Natural killer cell (primary cell): ENCODE results near the gene KCTD16. TPM values are rescaled to one million over a fixed set of nuclear protein-coding genes. Genes with fewer than 3 reads are reported as not detected.

Experiments
- ATAC-seq, 3 donors: fragments of 150-1000 bp in 2 of 3; fragments of 200-7000 bp in 1 of 3; cut with Tn5 transposase; 1 replicate in 1 of 3; 2 replicates in 2 of 3; pipeline ENCODE4 v1.10.0; 2021; ENCODE audit warnings: mild to moderate bottlenecking in 2 of 3, moderate library complexity in 2 of 3
- DNase-seq, 2 donors: peaks; one replicate each; pipeline versions ENCODE4 v3.0.0 to v3.0.0-alpha.2; 2013 to 2021; ENCODE audit warnings: mixed read lengths in 1 of 2
- H3K27ac ChIP-seq: one replicate; pipeline ENCODE4 v1.5.1; 2013; ENCODE audit warnings: mild to moderate bottlenecking, low read length
- H3K27me3 ChIP-seq: one replicate; pipeline ENCODE4 v1.6.1; 2013; ENCODE audit warnings: low read length; ENCODE audit not compliant: control insufficient read depth, insufficient read depth
- H3K36me3 ChIP-seq: one replicate; pipeline ENCODE4 v1.6.1; 2013; ENCODE audit warnings: low read length; ENCODE audit not compliant: control insufficient read depth, insufficient read depth
- H3K4me1 ChIP-seq: one replicate; pipeline ENCODE4 v1.6.1; 2013; ENCODE audit warnings: low read length; ENCODE audit not compliant: control insufficient read depth, insufficient read depth
- H3K4me3 ChIP-seq: one replicate; pipeline ENCODE4 v1.5.1; 2013; ENCODE audit warnings: low read length
- H3K9me3 ChIP-seq: one replicate; pipeline ENCODE4 v1.6.1; 2013; ENCODE audit warnings: low read length; ENCODE audit not compliant: control insufficient read depth, insufficient read depth
- H3K27ac Mint-ChIP-seq, 2 donors: one replicate each; pipeline ENCODE4 v1.8.0; 2022; ENCODE audit warnings: mild to moderate bottlenecking in 2 of 2, mixed read lengths in 2 of 2, moderate library complexity in 1 of 2
- H3K27me3 Mint-ChIP-seq, 2 donors: one replicate each; pipeline ENCODE4 v1.8.0; 2022; ENCODE audit warnings: low read depth in 2 of 2, mixed read lengths in 2 of 2
- H3K36me3 Mint-ChIP-seq: one replicate; pipeline ENCODE4 v1.8.0; 2022; ENCODE audit warnings: mixed read lengths
- H3K4me1 Mint-ChIP-seq, 2 donors: one replicate each; pipeline ENCODE4 v1.8.0; 2022; ENCODE audit warnings: mixed read lengths in 2 of 2
- H3K4me3 Mint-ChIP-seq: one replicate; pipeline ENCODE4 v1.8.0; 2022; ENCODE audit warnings: mild to moderate bottlenecking, moderate library complexity, mixed read lengths
- H3K9me3 Mint-ChIP-seq, 2 donors: one replicate each; pipeline ENCODE4 v1.8.0; 2022; ENCODE audit warnings: mixed read lengths in 2 of 2
- WGBS: methylation state at CpG from one replicate; pipeline ENCODE4 v1.1.7; 2013; ENCODE audit warnings: missing lambda C conversion rate; ENCODE audit not compliant: insufficient coverage; 5-methylcytosine and 5-hydroxymethylcytosine counted together
- intact Hi-C: fragments of 100-400 bp; cut with micrococcal nuclease; formaldehyde crosslinking; loops from one replicate; pipeline ENCODE4 v1.14.2; 2022
- total RNA-seq, 4 donors: library from RNA; stranded (reverse); fragments of 120-200 nt in 1 of 4; gene quantifications; one replicate each; pipeline versions ENCODE4 v1.2.3 to v1.2.4, GENCODE V29; 2013 to 2022
- TF ChIP-seq, protein P1 (sequence below): fragments of 200-600 bp; IDR thresholded peaks from one replicate; pipeline ENCODE4 v1.8.0; 2022; ENCODE audit warnings: antibody characterized with exemption

KCTD16 gene
- total RNA-seq, 3 donors from 2014 or later (not counting 1 experiment from before 2014, with no cell fraction given) = 0.16 TPM; not detected in 2

DNA sequence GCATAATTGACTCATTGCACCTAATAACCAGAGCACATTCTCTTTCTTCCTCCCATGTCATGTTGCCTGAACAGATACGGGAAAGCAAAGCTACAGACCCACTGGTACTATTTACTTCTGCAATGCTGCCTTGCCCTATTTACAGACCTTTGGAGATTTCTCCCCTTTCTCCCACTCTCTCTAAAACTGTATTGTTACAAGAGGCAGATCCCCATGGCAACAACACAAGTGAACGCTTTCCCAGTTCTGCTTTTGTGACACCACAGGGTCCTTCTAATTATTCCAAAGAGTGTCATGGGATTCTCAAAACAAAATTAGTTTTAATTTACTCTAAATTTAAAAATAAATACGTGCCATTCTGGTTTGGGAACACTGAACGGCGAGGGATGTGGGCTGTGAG, 104.7 kb downstream of the KCTD16 start:
- Mint-ChIP-seq H3K27ac (no peak overlapping the region), H3K4me3 (no peak overlapping the region), H3K4me1 (no peaks in the 10 kb centered on the region), H3K9me3 (peaks cover 0 to 4% of the 10 kb centered on the region in 2 donors), H3K36me3 (no peaks in the 10 kb centered on the region), H3K27me3 (no peaks in the 10 kb centered on the region)
- WGBS = 85% methylated on average over 5 of the region's 5 CpGs
- ATAC-seq (no peak), DNase-seq (no peak)
- H3K9me3 ChIP-seq = no peaks in the 10 kb centered on the region
- H3K4me3 ChIP-seq = no peak overlapping the region
- no peaks in the 10 kb centered on the region for H3K27me3 ChIP-seq
- no peak overlapping the region for H3K27ac ChIP-seq
- intact Hi-C loops = no loop called here
- TF ChIP-seq, protein P1, sequence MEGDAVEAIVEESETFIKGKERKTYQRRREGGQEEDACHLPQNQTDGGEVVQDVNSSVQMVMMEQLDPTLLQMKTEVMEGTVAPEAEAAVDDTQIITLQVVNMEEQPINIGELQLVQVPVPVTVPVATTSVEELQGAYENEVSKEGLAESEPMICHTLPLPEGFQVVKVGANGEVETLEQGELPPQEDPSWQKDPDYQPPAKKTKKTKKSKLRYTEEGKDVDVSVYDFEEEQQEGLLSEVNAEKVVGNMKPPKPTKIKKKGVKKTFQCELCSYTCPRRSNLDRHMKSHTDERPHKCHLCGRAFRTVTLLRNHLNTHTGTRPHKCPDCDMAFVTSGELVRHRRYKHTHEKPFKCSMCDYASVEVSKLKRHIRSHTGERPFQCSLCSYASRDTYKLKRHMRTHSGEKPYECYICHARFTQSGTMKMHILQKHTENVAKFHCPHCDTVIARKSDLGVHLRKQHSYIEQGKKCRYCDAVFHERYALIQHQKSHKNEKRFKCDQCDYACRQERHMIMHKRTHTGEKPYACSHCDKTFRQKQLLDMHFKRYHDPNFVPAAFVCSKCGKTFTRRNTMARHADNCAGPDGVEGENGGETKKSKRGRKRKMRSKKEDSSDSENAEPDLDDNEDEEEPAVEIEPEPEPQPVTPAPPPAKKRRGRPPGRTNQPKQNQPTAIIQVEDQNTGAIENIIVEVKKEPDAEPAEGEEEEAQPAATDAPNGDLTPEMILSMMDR = no peak
- H3K36me3 ChIP-seq = no peaks in the 10 kb centered on the region
- no peaks in the 10 kb centered on the region for H3K4me1 ChIP-seq

DNA sequence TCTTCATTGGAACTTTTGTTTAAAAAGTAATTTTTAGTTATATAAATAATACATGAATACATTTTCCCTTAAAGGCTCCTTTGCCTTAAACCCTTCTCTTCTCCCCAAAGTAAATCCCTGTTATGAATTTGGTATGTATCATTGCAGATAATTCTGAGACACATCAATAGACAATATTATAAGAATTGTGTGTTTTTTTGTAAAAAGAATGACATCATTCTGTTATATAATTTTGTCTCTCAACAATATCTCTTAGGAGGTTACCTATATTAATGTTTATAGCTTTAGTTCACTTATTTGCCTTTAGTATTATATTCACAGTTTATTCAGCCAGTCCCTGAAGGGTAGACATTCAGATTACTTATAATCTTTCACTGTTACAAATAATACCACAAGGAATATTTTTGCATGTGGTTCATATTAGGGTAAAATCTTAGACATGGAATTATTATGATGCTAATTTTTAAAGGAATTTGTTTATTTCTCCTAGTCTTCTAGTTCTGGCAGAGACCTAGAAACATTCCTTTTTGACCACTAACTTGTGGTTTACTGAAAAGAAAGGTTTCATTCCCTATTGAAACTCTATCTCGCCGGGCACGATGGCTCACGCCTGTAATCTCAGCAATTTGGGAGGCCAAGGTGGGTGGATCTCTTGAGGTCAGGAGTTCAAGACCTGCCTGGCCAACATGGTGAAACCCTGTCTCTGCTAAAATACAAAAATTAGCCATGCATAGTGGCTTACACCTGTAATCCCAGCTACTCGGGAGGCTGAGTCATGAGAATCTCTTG, 105.6 kb downstream of the KCTD16 start:
- ATAC-seq = no peak
- no peaks in the 10 kb centered on the region for H3K27me3 Mint-ChIP-seq

DNA sequence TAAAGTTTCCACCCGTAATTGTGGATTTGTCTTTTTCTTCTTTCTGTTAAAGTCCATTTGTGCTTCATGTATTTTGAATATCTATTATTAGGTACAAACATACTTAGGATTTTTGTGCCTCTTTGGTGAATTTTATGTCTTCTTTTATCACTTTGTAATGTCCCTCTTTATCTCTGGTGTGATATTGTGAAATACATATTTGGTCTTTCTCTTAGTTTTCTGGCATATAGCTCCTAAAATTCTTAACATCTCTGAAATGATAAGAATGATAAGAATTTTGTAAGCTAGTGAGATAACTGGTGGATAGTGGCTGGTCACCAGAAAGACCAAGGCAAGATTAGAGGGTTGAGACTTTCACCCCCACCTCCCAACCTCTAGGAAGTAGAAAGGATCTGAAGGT, 111.1 kb downstream of the KCTD16 start:
- H3K27me3 Mint-ChIP-seq = no peaks in the 10 kb centered on the region

More for the DNA sequence above, 105.6 kb downstream of the KCTD16 start:
- Mint-ChIP-seq H3K4me1 (no peaks in the 10 kb centered on the region), H3K4me3 (no peak overlapping the region), H3K27ac (no peak overlapping the region), H3K36me3 (no peaks in the 10 kb centered on the region), H3K9me3 (peaks cover 0 to 6% of the 10 kb centered on the region in 2 donors)
- TF ChIP-seq, protein P1 = no peak
- Histone ChIP-seq H3K27me3 (no peaks in the 10 kb centered on the region), H3K36me3 (no peaks in the 10 kb centered on the region), H3K9me3 (no peaks in the 10 kb centered on the region), H3K4me1 (no peaks in the 10 kb centered on the region), H3K27ac (no peak overlapping the region), H3K4me3 (no peak overlapping the region)
- WGBS = 93% methylated on average over 5 of the region's 5 CpGs
- DNase-seq = no peak
- intact Hi-C loops = no loop called here

More for the DNA sequence above, 111.1 kb downstream of the KCTD16 start:
- no peaks in the 10 kb centered on the region for H3K36me3 ChIP-seq
- H3K4me1 ChIP-seq = no peaks in the 10 kb centered on the region
- DNase-seq (no peak), ATAC-seq (no peak)
- H3K27ac ChIP-seq = no peak overlapping the region
- no peaks in the 10 kb centered on the region for H3K36me3 Mint-ChIP-seq
- TF ChIP-seq, protein P1 = no peak
- no peaks in the 10 kb centered on the region for H3K27me3 ChIP-seq
- H3K9me3 ChIP-seq = no peaks in the 10 kb centered on the region
- no peaks in the 10 kb centered on the region for H3K4me1 Mint-ChIP-seq
- no peak overlapping the region for H3K27ac Mint-ChIP-seq
- no CpG with 5 or more reads among the region's 1 CpG for WGBS
- no peak overlapping the region for H3K4me3 Mint-ChIP-seq
- H3K9me3 Mint-ChIP-seq = peaks cover 0 to 2% of the 10 kb centered on the region in 2 donors
- intact Hi-C loops = no loop called here
- H3K4me3 ChIP-seq = no peak overlapping the region
